Neuronal stem cell (in vitro differentiated cells): Measurements from ENCODE around the gene TBCC.
"Not testable (repeated sequence)": the region's sequence is repeated elsewhere in the genome, so short reads cannot be mapped to it uniquely, and the experiment has no call there.

Experiments
- DNase-seq: peaks from one replicate; pipeline ENCODE4 v3.0.0-alpha.2; 2013; ENCODE audit warnings: low spot score
- H2AFZ ChIP-seq: one replicate; pipeline ENCODE4 v1.6.1; 2013; ENCODE audit warnings: mild to moderate bottlenecking, low read length, inconsistent platforms
- H2AK5ac ChIP-seq: 2 replicates; pipeline ENCODE4 v1.6.1; 2013; ENCODE audit warnings: low read depth, mild to moderate bottlenecking, inconsistent platforms, low read length, moderate library complexity, mixed read lengths
- H2BK120ac ChIP-seq: 2 replicates; pipeline ENCODE4 v1.6.1; 2013; ENCODE audit warnings: low read depth, mild to moderate bottlenecking, inconsistent platforms, low read length, moderate library complexity, mixed read lengths
- H2BK12ac ChIP-seq: one replicate; pipeline ENCODE4 v1.6.1; 2013; ENCODE audit warnings: low read length, inconsistent platforms
- H2BK15ac ChIP-seq: 2 replicates; pipeline ENCODE4 v1.6.1; 2013; ENCODE audit warnings: mild to moderate bottlenecking, low read length, inconsistent platforms, mixed read lengths
- H2BK5ac ChIP-seq: one replicate; pipeline ENCODE4 v1.6.1; 2013; ENCODE audit warnings: inconsistent platforms, mild to moderate bottlenecking, low read length, moderate library complexity
- H3K14ac ChIP-seq: one replicate; pipeline ENCODE4 v1.6.1; 2013; ENCODE audit warnings: low read length, inconsistent platforms
- H3K18ac ChIP-seq: 2 replicates; pipeline ENCODE4 v1.6.1; 2013; ENCODE audit warnings: low read length, inconsistent platforms
- H3K23ac ChIP-seq: 2 replicates; pipeline ENCODE4 v1.6.1; 2013; ENCODE audit warnings: low read depth, mild to moderate bottlenecking, mixed read lengths, low read length, inconsistent platforms; ENCODE audit not compliant: poor library complexity
- H3K27ac ChIP-seq: replicated peaks from 3 replicates; pipeline ENCODE4 v1.5.1; 2013; ENCODE audit warnings: low read length, inconsistent platforms
- H3K27me3 ChIP-seq, 3 experiments: 2 replicates each; pipeline ENCODE4 v1.6.1; 2013; ENCODE audit warnings: low read length in 3 of 3, mild to moderate bottlenecking in 2 of 3, inconsistent platforms in 1 of 3, low read depth in 1 of 3, mixed read lengths in 1 of 3, moderate library complexity in 1 of 3; ENCODE audit not compliant: control insufficient read depth in 3 of 3, insufficient read depth in 3 of 3
- H3K36me3 ChIP-seq, 2 donors: replicated peaks in 1 of 2; 2 replicates each; pipeline ENCODE4 v1.6.1; 2013; ENCODE audit warnings: low read length in 2 of 2; ENCODE audit not compliant: control insufficient read depth in 2 of 2, insufficient read depth in 2 of 2
- H3K4ac ChIP-seq: 2 replicates; pipeline ENCODE4 v1.6.1; 2013; ENCODE audit warnings: inconsistent platforms, mild to moderate bottlenecking, low read length, moderate library complexity
- H3K4me1 ChIP-seq, 2 donors: 1 replicate in 1 of 2; 2 replicates in 1 of 2; pipeline ENCODE4 v1.6.1; 2013; ENCODE audit warnings: low read length in 2 of 2, low read depth in 1 of 2; ENCODE audit not compliant: control insufficient read depth in 2 of 2, insufficient read depth in 1 of 2
- H3K4me2 ChIP-seq: one replicate; pipeline ENCODE4 v1.6.1; 2013; ENCODE audit warnings: mild to moderate bottlenecking, low read length, inconsistent platforms; ENCODE audit not compliant: insufficient read depth, poor library complexity, severe bottlenecking
- H3K4me3 ChIP-seq, 2 donors: 2 replicates each; pipeline ENCODE4 v1.5.1; 2013; ENCODE audit warnings: low read length in 2 of 2, mild to moderate bottlenecking in 2 of 2, inconsistent platforms in 1 of 2, moderate library complexity in 1 of 2
- H3K79me1 ChIP-seq: one replicate; pipeline ENCODE4 v1.6.1; 2013; ENCODE audit warnings: low read depth, mild to moderate bottlenecking, inconsistent platforms, low read length, moderate library complexity
- H3K9ac ChIP-seq: one replicate; pipeline ENCODE4 v1.6.1; 2013; ENCODE audit warnings: mild to moderate bottlenecking, low read depth, low read length, inconsistent platforms; ENCODE audit not compliant: poor library complexity
- H3K9me3 ChIP-seq, 2 donors: replicated peaks in 1 of 2; 2 replicates each; pipeline versions ENCODE3 to v1.6.1; 2013; ENCODE audit warnings: low read length in 2 of 2, mild to moderate bottlenecking in 2 of 2, inconsistent platforms in 1 of 2, low read depth in 1 of 2, mixed read lengths in 1 of 2, moderate library complexity in 1 of 2; ENCODE audit not compliant: control insufficient read depth in 2 of 2, insufficient read depth in 1 of 2
- H4K8ac ChIP-seq: one replicate; pipeline ENCODE4 v1.6.1; 2013; ENCODE audit warnings: low read depth, mild to moderate bottlenecking, inconsistent platforms, low read length, moderate library complexity
- H4K91ac ChIP-seq: one replicate; pipeline ENCODE4 v1.6.1; 2013; ENCODE audit warnings: low read length, low read depth, mild to moderate bottlenecking, inconsistent platforms; ENCODE audit not compliant: poor library complexity
- WGBS, 2 donors: extraction: QIAGEN DNeasy Blood & Tissue Kit; methylation state at CpG; one replicate each; pipeline ENCODE4 v1.1.7; 2013; ENCODE audit warnings: missing lambda C conversion rate in 2 of 2, mixed read lengths in 1 of 2; ENCODE audit not compliant: insufficient read length in 2 of 2, insufficient replicate concordance in 1 of 2; ENCODE audit errors: extremely low coverage in 2 of 2; 5-methylcytosine and 5-hydroxymethylcytosine counted together

Gene TBCC

DNA sequence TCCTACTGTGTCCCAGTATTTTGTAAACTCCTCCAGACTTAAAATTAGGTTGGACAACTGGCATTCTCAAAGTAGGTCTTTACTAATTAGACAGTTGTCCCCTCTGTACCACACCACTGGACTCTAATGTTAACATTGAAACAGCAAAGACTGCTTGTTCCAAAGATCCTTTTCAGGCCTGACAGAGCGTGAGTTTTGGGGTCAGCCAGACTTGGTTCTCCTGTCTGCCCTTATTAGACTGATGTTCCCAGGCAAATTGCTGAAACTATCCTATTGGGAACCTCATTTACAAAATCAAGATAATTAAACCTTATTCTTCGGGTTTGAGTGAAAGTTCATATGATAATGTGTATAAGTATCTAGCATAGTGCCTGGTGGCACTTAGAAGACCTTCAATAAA, 32.2 kb upstream of the TBCC start:
- no peak overlapping the region for H2BK12ac ChIP-seq
- H4K8ac ChIP-seq: no peak overlapping the region
- H3K4me1 ChIP-seq: peaks cover 0 to 3% of the 10 kb centered on the region in 2 donors
- H3K36me3 ChIP-seq: no peaks in the 10 kb centered on the region
- H3K14ac ChIP-seq: no peak overlapping the region
- H4K91ac ChIP-seq: no peak overlapping the region
- H3K9me3 ChIP-seq: no peaks in the 10 kb centered on the region
- no peak overlapping the region for H3K23ac ChIP-seq
- no peak overlapping the region for H3K18ac ChIP-seq
- H2AK5ac ChIP-seq: no peak overlapping the region
- H3K4ac ChIP-seq: no peak overlapping the region
- H2BK5ac ChIP-seq: no peak overlapping the region
- DNase-seq: no peak
- no peak overlapping the region for H2BK120ac ChIP-seq
- no peak overlapping the region for H2AFZ ChIP-seq
- no peak overlapping the region for H3K4me2 ChIP-seq
- no CpG with 5 or more reads among the region's 2 CpGs for WGBS, 2 donors
- no peak overlapping the region for H2BK15ac ChIP-seq
- H3K9ac ChIP-seq: no peak overlapping the region
- H3K27ac ChIP-seq: no peak overlapping the region
- H3K27me3 ChIP-seq: no peaks in the 10 kb centered on the region
- no peaks in the 10 kb centered on the region for H3K79me1 ChIP-seq
- no peak overlapping the region for H3K4me3 ChIP-seq

DNA sequence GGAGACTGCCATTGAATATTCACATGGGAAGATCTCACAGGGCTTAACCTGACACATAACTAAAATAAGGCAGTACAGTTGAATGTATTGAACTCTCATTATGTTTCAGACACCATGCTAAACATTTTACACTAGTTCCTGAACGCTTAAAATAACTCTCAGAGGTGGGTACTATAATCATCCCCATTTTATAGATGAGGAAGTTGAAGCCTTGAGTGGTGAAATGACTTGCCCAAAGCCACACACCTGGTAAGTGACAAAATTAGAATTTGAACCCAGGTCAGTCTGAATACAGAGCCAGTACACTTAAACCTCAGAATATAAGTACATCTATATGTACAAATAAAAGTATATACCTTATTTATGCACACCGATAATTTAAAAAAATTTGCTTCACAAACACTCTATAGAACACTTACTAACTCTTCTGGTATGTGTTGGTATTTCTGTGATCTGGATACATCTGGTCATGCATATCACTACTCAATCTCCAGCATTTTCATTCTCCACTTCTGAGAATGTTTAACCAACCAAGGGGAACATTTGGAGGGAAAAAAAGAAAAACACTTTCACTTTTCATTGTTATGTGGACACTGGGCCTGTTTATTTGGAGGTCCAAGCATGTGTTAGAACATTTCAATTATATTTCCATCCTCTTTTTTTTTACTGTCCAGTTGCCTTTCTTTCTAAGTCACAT, 31.4 kb upstream of the TBCC start:
- no peak overlapping the region for H3K4me2 ChIP-seq
- H2AK5ac ChIP-seq: no peak overlapping the region
- no peak overlapping the region for H2BK5ac ChIP-seq
- H4K8ac ChIP-seq: no peak overlapping the region
- H3K14ac ChIP-seq: no peak overlapping the region
- no peak overlapping the region for H3K4ac ChIP-seq
- no peaks in the 10 kb centered on the region for H3K79me1 ChIP-seq
- no peak for DNase-seq
- no peak overlapping the region for H2BK120ac ChIP-seq
- H3K27ac ChIP-seq: no peak overlapping the region
- H2BK12ac ChIP-seq: no peak overlapping the region
- no CpG with 5 or more reads among the region's 2 CpGs for WGBS, 2 donors
- H2AFZ ChIP-seq: no peak overlapping the region
- H3K27me3 ChIP-seq: no peaks in the 10 kb centered on the region
- H3K18ac ChIP-seq: no peak overlapping the region
- no peak overlapping the region for H3K4me3 ChIP-seq
- H3K9me3 ChIP-seq: no peaks in the 10 kb centered on the region
- H3K9ac ChIP-seq: no peak overlapping the region
- H3K4me1 ChIP-seq: peaks cover 0 to 3% of the 10 kb centered on the region in 2 donors
- no peak overlapping the region for H3K23ac ChIP-seq
- H2BK15ac ChIP-seq: no peak overlapping the region
- no peak overlapping the region for H4K91ac ChIP-seq
- H3K36me3 ChIP-seq: no peaks in the 10 kb centered on the region

DNA sequence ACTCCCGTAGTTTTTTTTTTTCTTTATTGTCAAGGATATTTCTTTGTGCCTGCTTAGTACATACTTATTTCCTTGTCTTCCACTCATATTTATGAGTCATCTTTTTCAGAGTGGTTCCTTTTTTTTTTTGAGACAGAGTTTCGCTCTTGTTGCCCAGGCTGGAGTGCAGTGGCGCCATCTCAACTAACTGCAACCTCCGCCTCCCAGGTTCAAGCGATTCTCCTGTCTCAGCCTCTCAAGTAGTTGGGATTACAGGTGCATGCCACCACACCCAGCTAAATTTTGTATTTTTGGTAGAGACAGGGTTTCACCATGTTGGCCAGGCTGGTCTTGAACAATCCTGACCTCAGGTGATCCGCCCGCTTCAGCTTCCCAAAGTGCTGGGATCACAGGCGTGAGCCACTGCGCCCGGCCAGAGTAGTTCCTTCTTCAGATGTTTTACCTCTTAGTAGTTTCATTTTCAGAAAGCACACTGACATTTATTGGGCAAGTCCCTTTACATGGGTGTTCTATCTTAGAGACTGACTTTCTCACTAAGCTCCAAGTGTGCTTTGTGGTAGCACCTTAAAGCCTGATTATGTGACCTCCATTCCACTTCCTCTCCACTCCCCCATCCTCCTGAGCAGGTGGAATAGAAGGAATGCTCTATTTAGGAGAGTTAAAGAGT, 29.1 kb upstream of the TBCC start:
- not testable (repeated sequence) for H3K36me3 ChIP-seq, H3K14ac ChIP-seq, H2BK120ac ChIP-seq, H2BK15ac ChIP-seq, DNase-seq, H3K18ac ChIP-seq, H2BK12ac ChIP-seq, H4K8ac ChIP-seq, H3K9ac ChIP-seq, H2AK5ac ChIP-seq, H3K9me3 ChIP-seq, H3K4me1 ChIP-seq, H2BK5ac ChIP-seq, H3K4ac ChIP-seq, H4K91ac ChIP-seq, H3K4me2 ChIP-seq, H3K79me1 ChIP-seq, H3K23ac ChIP-seq, H3K27ac ChIP-seq, H2AFZ ChIP-seq, H3K4me3 ChIP-seq, H3K27me3 ChIP-seq
- WGBS, 2 donors: no CpG with 5 or more reads among the region's 10 CpGs

DNA sequence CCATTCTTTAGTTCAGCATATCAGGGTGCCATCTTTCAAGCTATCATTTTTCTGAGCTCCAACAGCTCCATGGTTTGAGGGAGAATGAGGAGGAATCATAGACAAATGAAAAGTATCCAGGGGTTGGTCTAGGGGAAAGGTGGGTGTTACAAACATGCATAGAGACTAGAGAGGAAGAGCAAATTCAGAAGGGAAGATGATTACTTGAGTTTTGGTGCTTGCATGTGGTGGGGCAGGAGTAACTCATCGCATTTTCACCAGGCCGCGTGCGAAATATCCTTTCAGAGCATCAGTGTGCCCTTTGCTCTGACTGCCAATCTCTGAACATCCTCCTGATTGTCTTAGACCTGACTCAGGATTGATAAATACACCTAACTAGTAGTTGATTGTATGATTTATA, 28.3 kb upstream of the TBCC start:
- H3K27me3 ChIP-seq: no peaks in the 10 kb centered on the region
- no peak overlapping the region for H3K14ac ChIP-seq
- no CpG with 5 or more reads among the region's 4 CpGs for WGBS, 2 donors
- H3K23ac ChIP-seq: no peak overlapping the region
- no peak overlapping the region for H3K4me3 ChIP-seq
- peaks cover 3% of the 10 kb centered on the region in 2 donors for H3K4me1 ChIP-seq
- no peak overlapping the region for H4K91ac ChIP-seq
- H2BK5ac ChIP-seq: no peak overlapping the region
- H3K27ac ChIP-seq: no peak overlapping the region
- no peak overlapping the region for H4K8ac ChIP-seq
- H2BK12ac ChIP-seq: no peak overlapping the region
- no peak overlapping the region for H2BK15ac ChIP-seq
- no peaks in the 10 kb centered on the region for H3K79me1 ChIP-seq
- no peak overlapping the region for H3K4me2 ChIP-seq
- H3K36me3 ChIP-seq: no peaks in the 10 kb centered on the region
- H2AFZ ChIP-seq: no peak overlapping the region
- no peak overlapping the region for H3K9ac ChIP-seq
- H2BK120ac ChIP-seq: no peak overlapping the region
- H2AK5ac ChIP-seq: no peak overlapping the region
- no peak for DNase-seq
- H3K9me3 ChIP-seq: no peaks in the 10 kb centered on the region
- no peak overlapping the region for H3K4ac ChIP-seq
- H3K18ac ChIP-seq: no peak overlapping the region
